A673 (cell line): ENCODE data around the gene HYPK.

Experiments used
- CTCF ChIP-seq: fragments of 300-800, 200-600 bp; sonication (generic); conservative IDR thresholded peaks from 2 replicates; pipeline ENCODE4 v1.5.1; 2017; ENCODE audit warnings: low read depth, mild to moderate bottlenecking, antibody characterized with exemption, low read length, moderate library complexity, mixed read lengths
- EZH2 ChIP-seq: fragments of 200-600 bp; sonication (generic); IDR thresholded peaks from 2 replicates; pipeline ENCODE4 v1.6.1; 2017; ENCODE audit warnings: borderline replicate concordance, low read depth, mild to moderate bottlenecking, mixed read lengths, antibody characterized with exemption, low read length; ENCODE audit not compliant: poor library complexity, severe bottlenecking

GRCh38 chr15:43776101-43776717 is 24.2 kb upstream of the HYPK start:
- TF ChIP-seq CTCF (no peak), EZH2 (no peak)
